Activated CD4-positive, alpha-beta T cell treated with anti-CD3 and anti-CD28 coated beads, Interleukin-2, Interleukin-6, amounts not matched to agents 100 ng/mL and 50 ng/mL, durations not matched to agents 16 hours and 8 hours (primary cell): ENCODE data around the gene IFNAR1.
"Not testable (repeated sequence)": the region's sequence is repeated elsewhere in the genome, so short reads cannot be mapped to it uniquely, and the experiment has no call there.

Experiments
- DNase-seq: peaks from one replicate; pipeline ENCODE4 v3.0.0-alpha.2; 2020

Gene IFNAR1

GRCh38 chr21:33350676-33351075, 25.9 kb downstream of the IFNAR1 start:
- no peak for DNase-seq

- no peak for DNase-seq
Measured at GRCh38 chr21:33355355-33355754, 30.6 kb downstream of the IFNAR1 start.

GRCh38 chr21:33355996-33356395, 31.2 kb downstream of the IFNAR1 start:
- no peak for DNase-seq

- DNase-seq = no peak
Measured at GRCh38 chr21:33357177-33357576, 32.4 kb downstream of the IFNAR1 start.

- DNase-seq = no peak
Measured at GRCh38 chr21:33359446-33359845, 34.7 kb downstream of the IFNAR1 start.

- DNase-seq = no peak
Measured at GRCh38 chr21:33360281-33360680, 35.5 kb downstream of the IFNAR1 start.

- peak; percentile 88 for DNase-seq
Measured at GRCh38 chr21:33360881-33361602, 36.3 kb downstream of the IFNAR1 start.

- peak; percentile 61 for DNase-seq
Measured at GRCh38 chr21:33362044-33362555, 37.3 kb downstream of the IFNAR1 start.

- DNase-seq = not testable (repeated sequence)
Measured at GRCh38 chr21:33363911-33364609, 39.3 kb downstream of the IFNAR1 start.

GRCh38 chr21:33364830-33365229, 40.1 kb downstream of the IFNAR1 start:
- DNase-seq = no peak

- no peak for DNase-seq
Measured at GRCh38 chr21:33367309-33367973, 42.7 kb downstream of the IFNAR1 start.

DNA sequence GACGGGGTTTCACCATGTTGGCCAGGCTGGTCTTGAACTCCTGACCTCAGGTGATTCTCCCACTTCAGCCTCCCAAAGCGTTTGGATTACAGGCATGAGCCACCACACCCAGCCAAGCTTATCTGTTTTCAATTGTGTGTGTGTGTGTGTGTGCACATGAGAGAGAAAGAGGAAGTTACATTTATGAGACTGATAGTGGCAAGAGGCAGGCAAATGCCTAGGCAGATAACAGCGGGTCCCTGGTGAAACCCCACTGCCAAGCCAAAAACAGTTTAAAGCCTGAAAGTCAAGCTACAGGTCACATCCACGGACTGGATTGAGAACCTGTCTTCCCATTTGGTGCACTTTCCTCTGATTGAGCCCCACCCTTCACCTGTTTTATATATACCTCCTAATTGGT, 43.4 kb downstream of the IFNAR1 start:
- no peak for DNase-seq

DNA sequence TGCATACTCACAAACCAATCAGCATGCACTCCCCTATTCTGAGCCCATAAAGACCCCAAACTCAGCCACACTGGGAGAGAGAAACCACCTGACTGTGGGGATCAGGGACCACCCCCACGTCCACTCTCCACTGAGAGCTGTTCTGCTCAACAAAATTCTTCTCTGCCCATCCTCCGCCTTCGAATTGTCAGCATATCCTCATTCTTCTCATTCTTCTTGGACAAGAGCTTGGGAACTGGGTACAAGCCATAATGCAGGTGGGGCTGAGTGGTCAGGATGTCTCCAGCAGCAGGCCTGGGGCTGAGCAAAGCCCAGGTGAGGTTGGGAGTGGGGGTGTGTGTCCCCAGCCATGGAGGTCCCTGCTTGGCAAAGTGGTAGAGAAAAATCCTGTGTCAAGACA, 43.8 kb downstream of the IFNAR1 start:
- no peak for DNase-seq

GRCh38 chr21:33369586-33369985, 44.8 kb downstream of the IFNAR1 start:
- DNase-seq = no peak

DNA sequence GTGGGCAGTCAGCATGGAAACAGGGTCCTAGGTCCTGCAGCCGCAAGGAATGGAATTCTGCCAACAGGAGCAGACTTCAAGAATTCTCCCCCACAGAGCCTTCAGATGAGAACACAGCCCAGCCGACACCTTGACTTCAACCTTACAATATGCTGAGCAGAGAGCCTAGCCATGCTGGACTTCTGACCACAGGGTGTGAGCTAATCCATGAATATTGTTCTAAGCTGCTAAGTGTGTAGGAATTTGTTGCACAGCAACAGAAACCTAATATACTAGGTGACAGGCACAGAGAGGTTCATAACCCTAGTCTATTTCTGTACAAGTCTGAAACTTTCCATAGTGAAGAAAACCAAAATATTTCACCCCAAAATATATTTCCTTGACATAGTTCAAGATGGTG, 45.5 kb downstream of the IFNAR1 start:
- DNase-seq = no peak

DNA sequence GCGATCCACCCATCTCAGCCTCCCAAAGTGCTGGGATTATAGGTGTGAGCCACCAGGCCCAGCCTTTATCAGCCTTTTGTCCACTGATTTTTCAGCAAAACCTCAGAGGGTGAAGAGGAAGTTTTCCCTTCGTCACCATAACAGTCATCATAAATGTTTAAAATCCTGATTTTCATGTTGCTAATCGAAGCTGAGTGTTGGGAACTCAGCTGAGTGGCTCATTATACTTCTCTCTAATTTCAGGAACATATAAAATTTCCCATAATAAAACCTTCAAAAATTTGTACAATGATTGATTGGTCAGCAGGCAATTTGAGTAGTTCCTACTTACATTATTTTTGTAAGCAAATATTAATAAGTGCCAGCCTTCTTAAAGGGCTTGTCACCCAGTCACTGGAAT, 46.6 kb downstream of the IFNAR1 start:
- DNase-seq = no peak

- DNase-seq = no peak
Measured at GRCh38 chr21:33372582-33372981, 47.8 kb downstream of the IFNAR1 start.

DNA sequence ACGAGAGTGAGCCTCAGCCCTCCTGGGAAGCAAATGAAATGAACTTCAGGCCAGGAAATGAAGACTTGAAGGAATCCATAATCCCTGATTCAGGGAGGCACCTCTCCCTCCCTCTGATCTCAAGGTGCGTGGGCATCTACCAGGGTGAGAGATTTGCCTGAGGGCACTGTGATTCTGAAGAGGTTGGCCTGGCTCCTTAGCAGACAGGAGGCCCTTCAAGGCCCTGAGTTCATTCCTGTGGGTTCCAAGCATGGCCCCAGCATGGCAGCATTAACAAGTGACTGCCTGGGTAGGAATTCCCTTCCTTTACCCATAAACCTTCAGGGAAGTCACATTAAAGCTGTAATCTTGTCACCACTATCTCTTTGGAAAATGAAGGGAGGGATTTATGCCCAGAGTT, 48.7 kb downstream of the IFNAR1 start:
- no peak for DNase-seq

DNA sequence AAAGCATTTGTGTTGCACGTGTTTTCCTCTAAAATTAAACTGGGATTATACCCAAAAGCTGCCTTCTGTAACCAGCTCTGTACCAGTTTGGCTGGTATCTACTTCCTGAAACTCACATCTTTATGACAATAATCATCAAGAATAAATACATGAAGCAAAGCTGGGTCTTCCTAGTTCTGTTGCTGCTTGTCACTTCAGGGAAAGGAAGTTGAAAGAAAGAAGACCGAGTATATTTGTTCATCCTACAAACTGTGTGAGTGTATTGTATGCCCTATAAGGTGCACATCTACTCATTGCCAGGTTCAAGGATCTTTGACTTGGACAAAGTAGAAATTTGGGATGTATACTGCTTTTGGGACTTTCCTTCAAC, 49.3 kb downstream of the IFNAR1 start:
- DNase-seq = no peak

DNA sequence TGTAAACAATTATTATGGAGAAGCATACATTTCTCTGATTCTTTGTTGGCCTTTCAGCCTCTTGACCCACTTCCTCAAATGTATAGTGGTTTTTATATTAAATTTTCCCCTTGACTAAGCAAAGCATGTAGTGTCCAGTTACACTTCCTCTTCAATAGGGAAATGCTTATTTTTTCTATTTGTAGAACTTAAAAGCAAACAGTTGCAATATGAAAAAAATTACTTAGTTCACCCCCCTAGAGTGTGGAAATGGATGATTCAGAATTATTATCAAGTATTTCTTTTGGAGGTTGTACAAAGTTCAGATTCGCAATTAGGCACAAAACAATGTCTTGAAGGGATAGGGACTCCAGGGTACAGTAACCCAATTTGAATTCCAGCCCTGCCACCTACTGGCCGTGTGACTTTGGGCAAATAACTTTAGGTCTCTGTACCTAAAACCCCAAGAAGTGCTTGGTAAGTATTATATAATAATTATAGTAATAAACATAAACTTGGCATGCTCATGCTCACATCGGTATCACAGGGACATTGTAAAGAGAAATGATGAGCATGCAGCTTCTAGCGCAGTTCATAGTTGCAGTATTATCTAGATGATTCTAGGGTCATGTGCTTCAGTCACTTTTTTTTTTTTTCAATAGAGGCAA, 49.8 kb downstream of the IFNAR1 start:
- DNase-seq = peak; percentile 61

- no peak for DNase-seq
Measured at GRCh38 chr21:33375101-33375644, 50.4 kb downstream of the IFNAR1 start.

GRCh38 chr21:33377221-33377920, 52.6 kb downstream of the IFNAR1 start:
- no peak for DNase-seq
